HL-60 (cell line): ENCODE measurements around the gene ERC2.

Experiments used
- DNase-seq, 2 experiments: peaks; one replicate each; pipeline ENCODE4 v3.0.0-alpha.2; 2010 to 2020; ENCODE audit warnings: low read depth in 1 of 2, low spot score in 1 of 2
- H3K27ac ChIP-seq: fragments of 250-450 bp; sonication (Bioruptor Pico); replicated peaks from 2 replicates; pipeline ENCODE4 v1.5.1; 2020; ENCODE audit warnings: mild to moderate bottlenecking, moderate library complexity
- H3K27me3 ChIP-seq: fragments of 250-450 bp; sonication (Bioruptor Pico); 2 replicates; pipeline ENCODE4 v1.5.1; 2021; ENCODE audit warnings: mild to moderate bottlenecking, moderate library complexity; ENCODE audit not compliant: insufficient read depth, poor library complexity, severe bottlenecking
- H3K4me3 ChIP-seq: replicated peaks from 2 replicates; pipeline ENCODE4 v1.5.1; 2011; ENCODE audit warnings: mild to moderate bottlenecking, control low read depth, low read length; ENCODE audit not compliant: insufficient read depth
- GABPA ChIP-seq: IDR thresholded peaks from 2 replicates; pipeline ENCODE4 v1.6.1; 2012; ENCODE audit warnings: low read depth
- POLR2AphosphoS5 ChIP-seq: IDR thresholded peaks from 2 replicates; pipeline ENCODE4 v1.6.1; 2012; ENCODE audit warnings: low read depth
- SPI1 ChIP-seq: IDR thresholded peaks from 2 replicates; pipeline ENCODE4 v1.6.1; 2012; ENCODE audit warnings: low read depth, mild to moderate bottlenecking, borderline replicate concordance
- TF ChIP-seq, protein P1 (sequence below): IDR thresholded peaks from one replicate; pipeline ENCODE4 v1.5.1; 2011; ENCODE audit warnings: low read length, control low read depth, inconsistent platforms; ENCODE audit not compliant: insufficient read depth
- TF ChIP-seq, protein P2 (sequence below): IDR thresholded peaks from 2 replicates; pipeline ENCODE4 v1.6.1; 2012; ENCODE audit warnings: low read depth; ENCODE audit not compliant: insufficient replicate concordance

Gene ERC2

DNA sequence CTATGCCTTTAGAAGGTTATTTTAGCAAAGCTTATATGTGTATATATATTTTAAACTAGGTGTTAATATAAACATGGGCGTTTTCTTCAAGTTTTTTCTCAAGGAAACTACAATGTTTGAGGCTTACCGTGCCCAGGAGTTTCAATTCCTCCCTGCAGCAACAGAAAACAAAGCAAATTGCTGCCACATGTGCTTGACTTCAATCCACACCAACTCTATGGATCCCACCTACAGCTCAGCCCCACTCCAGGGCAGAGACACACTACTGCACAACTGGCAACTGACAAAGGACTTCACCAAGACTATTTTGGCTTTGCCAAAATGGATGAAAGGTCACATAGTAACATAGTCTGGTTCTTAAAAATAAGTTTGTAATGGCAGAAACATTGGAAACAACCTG lies 346.6 kb downstream of the ERC2 start:
- Histone ChIP-seq H3K4me3 (no peak overlapping the region), H3K27ac (no peak overlapping the region), H3K27me3 (peaks cover 5% of the 10 kb centered on the region)
- DNase-seq, result no peak
- TF ChIP-seq GABPA (no peak), POLR2AphosphoS5 (no peak), SPI1 (no peak)
- TF ChIP-seq, protein P1, sequence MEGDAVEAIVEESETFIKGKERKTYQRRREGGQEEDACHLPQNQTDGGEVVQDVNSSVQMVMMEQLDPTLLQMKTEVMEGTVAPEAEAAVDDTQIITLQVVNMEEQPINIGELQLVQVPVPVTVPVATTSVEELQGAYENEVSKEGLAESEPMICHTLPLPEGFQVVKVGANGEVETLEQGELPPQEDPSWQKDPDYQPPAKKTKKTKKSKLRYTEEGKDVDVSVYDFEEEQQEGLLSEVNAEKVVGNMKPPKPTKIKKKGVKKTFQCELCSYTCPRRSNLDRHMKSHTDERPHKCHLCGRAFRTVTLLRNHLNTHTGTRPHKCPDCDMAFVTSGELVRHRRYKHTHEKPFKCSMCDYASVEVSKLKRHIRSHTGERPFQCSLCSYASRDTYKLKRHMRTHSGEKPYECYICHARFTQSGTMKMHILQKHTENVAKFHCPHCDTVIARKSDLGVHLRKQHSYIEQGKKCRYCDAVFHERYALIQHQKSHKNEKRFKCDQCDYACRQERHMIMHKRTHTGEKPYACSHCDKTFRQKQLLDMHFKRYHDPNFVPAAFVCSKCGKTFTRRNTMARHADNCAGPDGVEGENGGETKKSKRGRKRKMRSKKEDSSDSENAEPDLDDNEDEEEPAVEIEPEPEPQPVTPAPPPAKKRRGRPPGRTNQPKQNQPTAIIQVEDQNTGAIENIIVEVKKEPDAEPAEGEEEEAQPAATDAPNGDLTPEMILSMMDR, result no peak
- TF ChIP-seq, protein P2, sequence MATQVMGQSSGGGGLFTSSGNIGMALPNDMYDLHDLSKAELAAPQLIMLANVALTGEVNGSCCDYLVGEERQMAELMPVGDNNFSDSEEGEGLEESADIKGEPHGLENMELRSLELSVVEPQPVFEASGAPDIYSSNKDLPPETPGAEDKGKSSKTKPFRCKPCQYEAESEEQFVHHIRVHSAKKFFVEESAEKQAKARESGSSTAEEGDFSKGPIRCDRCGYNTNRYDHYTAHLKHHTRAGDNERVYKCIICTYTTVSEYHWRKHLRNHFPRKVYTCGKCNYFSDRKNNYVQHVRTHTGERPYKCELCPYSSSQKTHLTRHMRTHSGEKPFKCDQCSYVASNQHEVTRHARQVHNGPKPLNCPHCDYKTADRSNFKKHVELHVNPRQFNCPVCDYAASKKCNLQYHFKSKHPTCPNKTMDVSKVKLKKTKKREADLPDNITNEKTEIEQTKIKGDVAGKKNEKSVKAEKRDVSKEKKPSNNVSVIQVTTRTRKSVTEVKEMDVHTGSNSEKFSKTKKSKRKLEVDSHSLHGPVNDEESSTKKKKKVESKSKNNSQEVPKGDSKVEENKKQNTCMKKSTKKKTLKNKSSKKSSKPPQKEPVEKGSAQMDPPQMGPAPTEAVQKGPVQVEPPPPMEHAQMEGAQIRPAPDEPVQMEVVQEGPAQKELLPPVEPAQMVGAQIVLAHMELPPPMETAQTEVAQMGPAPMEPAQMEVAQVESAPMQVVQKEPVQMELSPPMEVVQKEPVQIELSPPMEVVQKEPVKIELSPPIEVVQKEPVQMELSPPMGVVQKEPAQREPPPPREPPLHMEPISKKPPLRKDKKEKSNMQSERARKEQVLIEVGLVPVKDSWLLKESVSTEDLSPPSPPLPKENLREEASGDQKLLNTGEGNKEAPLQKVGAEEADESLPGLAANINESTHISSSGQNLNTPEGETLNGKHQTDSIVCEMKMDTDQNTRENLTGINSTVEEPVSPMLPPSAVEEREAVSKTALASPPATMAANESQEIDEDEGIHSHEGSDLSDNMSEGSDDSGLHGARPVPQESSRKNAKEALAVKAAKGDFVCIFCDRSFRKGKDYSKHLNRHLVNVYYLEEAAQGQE, result no peak

DNA sequence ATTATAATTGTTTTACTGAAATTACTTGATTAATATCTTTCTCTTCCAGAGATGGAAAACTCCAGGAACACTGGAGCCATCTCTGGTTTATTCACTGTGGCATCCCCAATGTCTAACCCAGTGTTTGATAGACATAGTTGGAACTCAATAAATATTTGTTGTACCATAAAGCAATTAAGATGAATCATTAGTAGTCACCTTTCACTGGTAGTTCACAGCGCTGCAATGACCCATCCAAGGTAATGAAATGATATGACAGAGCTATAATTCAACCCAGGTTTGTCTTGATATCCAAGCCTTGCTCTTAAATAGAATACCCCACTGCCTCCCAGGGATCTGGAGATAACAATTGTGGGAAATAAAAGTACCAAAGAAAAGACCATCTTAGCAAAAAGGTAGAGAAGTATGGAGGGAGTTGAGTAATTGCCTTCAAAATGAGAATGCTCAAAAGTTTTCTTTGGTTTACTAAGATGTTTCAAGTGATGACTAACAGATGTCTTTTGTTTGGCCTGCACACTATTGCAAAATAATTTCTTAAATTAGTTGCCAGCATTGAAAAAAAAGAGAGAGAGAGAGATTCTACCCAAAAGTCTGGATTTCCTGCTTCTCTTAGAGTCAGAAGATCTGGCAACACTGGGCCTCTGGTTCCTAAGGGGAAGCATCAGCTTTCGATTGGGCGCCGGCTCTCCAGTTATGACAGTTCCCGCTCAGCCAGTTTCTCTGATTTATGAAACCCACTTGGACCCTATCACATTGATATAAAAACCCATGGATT lies 348.5 kb downstream of the ERC2 start:
- H3K27ac ChIP-seq, result no peak overlapping the region
- peak in 1 of 2 experiments; percentile 47 for DNase-seq
- H3K27me3 ChIP-seq, result no peaks in the 10 kb centered on the region
- H3K4me3 ChIP-seq, result no peak overlapping the region
- no peak for TF ChIP-seq GABPA
- TF ChIP-seq, protein P2, result no peak
- TF ChIP-seq SPI1, result no peak
- TF ChIP-seq, protein P1, result no peak
- no peak for TF ChIP-seq POLR2AphosphoS5

DNA sequence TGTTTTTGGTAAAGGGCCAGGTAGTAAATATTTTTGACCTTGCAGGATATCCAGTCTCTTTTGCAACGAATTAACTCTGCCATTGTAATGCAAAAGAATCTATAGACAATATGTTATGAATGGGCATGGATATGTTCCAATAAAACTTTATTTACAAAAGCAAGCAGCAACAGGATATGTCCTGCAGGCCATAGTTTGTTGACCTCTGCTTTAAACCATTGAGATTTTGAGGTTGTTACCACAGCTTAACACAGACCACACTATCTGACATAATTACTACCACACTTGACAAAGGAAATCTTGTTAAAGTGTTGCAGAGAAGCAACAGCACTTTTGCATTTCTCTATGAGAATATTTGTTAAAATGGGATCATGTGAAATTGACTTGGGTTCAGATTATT lies 349.3 kb downstream of the ERC2 start:
- no peak overlapping the region for H3K4me3 ChIP-seq
- TF ChIP-seq SPI1, result no peak
- TF ChIP-seq GABPA, result no peak
- TF ChIP-seq, protein P1, result no peak
- TF ChIP-seq POLR2AphosphoS5, result no peak
- TF ChIP-seq, protein P2, result no peak
- H3K27me3 ChIP-seq, result no peaks in the 10 kb centered on the region
- DNase-seq, result no peak
- H3K27ac ChIP-seq, result no peak overlapping the region
